Activated CD4-positive, CD25-positive, alpha-beta regulatory T cell (primary cell): Measurements from ENCODE around the gene MAGEC3.

Source experiments
- DNase-seq, 4 experiments: peaks; one replicate each; lab custom pipeline; 2025; lab: John Stamatoyannopoulos, UW

Gene MAGEC3

GRCh38 chrX:141945426-141945825 is 107.3 kb downstream of the MAGEC3 start:
- DNase-seq = no peak

GRCh38 chrX:141947350-141947749 is 109.2 kb downstream of the MAGEC3 start:
- no peak for DNase-seq
